ENCODE measurements around the gene RHBDL3.
"Not testable (repeated sequence)": the region's sequence is repeated elsewhere in the genome, so short reads cannot be mapped to it uniquely, and the experiment has no call there.

Gene RHBDL3, protein sequence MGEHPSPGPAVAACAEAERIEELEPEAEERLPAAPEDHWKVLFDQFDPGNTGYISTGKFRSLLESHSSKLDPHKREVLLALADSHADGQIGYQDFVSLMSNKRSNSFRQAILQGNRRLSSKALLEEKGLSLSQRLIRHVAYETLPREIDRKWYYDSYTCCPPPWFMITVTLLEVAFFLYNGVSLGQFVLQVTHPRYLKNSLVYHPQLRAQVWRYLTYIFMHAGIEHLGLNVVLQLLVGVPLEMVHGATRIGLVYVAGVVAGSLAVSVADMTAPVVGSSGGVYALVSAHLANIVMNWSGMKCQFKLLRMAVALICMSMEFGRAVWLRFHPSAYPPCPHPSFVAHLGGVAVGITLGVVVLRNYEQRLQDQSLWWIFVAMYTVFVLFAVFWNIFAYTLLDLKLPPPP

DNA sequence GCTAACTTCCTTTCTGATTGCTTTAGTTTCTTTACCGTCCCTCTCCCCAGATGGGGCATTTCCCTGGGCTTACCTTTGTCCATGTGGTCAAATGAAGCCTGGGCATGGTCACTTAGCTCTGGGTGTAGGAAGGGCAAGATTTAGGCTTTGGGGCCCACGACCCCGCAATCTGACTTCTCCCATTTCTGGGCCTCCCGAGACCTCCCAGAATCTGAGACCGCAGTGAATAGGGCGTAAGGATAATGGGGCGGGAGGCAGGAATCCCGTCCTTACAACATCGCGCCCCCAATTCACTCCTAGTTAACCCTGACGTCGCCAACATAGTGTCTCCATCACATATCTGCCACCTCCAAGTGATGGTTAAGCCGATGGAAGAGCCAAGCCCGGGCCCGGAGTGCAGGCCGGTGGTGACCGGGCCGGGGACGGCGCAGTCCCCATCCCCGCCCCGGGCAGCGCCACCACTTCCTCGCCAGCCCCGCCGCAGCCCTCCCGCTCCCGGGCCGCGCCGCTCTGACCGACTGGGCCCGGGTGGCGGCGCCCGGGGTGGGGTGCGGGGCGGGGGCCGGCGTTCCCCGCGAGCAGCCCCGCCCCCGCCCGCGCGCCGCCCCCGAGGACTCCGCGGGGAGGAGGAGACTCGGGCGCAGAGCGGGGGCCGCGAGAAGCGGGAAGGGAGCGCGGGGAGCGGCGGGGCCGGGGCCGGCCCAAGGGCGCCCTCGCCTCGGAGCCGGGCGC lies at the start of gene RHBDL3:
Gene RHBDL3 (plus strand): TSS at position 641 of the 732 bp plus-strand sequence. CDS start 358 bp downstream, outside the sequence.
- DNase-seq (ENCODE audit: low spot score): peak; percentile 45

DNA sequence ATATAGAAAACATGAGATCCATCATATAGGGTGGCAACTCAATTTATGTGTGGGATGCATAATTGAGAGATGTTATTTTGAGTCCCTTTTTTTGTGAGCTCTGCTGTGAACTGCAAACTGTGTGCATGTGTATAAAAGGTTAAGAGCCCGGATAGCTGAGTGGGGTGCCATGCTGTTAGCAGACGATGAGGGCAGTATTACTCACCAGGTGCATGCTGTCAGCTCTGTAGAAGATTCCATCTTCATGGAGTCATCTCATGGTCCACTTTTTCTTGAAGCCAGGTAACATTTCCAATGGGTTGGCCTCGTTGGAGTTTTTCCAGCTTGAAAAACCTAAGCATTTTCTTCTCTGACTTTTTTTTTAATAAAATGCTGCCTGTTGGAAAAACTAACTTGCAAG lies 43.0 kb upstream of the RHBDL3 start:
- DNase-seq (ENCODE audit: low spot score): peak; percentile 6

DNA sequence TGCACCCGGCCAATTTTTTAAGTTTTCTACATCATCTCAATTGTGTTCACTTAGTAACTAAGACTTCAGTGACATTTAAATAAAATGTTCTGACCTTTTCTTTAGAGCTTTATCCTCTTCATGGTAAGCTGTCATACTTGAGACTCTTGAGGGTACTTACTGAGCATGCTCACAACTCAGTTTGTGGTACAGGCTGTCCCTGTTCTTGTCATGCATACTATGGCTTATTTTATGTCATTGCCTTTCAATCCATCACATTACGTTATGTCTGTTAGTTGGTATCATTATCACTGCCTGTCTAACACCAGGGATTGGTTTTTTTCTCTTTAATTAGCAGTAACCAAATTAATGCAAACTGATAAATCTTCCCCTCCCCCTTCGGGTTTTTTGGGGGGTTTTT lies 41.9 kb upstream of the RHBDL3 start:
- DNase-seq (ENCODE audit: low spot score): no peak

DNA sequence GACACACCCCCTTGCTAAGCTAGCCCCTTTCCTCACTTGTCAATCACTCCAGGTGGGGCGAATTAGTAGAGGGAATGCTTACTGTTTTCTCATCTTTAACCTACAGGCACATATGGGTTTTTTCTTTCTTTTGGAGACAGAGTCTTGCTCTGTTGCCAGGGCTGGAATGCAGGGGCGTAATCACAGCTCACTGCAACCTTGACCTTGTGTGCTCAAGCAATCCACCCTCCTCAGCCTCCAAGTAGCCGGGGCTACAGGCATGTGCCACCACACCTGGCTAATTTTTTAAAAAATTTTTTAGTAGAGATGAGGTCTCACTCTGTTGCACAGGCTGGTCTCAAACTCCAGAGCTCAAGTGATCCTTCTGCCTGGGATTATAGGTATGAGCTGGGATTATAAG lies 38.7 kb upstream of the RHBDL3 start:
- DNase-seq (ENCODE audit: low spot score): no peak

DNA sequence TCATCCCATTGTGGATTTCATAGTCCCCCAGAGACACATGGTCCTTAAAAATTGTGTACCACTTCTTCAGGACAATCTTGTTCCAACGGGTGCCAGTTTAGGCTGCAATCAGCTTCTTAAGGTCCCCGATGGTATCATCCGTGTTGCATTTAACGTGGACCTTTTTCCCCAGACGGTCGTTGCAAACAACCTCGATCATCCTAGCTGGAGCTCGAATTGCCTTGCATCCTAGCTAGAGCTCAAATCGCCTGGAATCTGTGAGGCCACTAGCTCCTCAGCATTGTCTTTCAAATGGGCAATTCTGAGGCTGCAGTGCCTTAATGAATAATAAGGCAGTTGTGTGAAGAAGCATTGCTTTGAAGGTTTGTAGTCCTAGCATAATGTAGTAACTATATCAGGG lies 37.7 kb upstream of the RHBDL3 start:
- DNase-seq (ENCODE audit: low spot score): no peak

DNA sequence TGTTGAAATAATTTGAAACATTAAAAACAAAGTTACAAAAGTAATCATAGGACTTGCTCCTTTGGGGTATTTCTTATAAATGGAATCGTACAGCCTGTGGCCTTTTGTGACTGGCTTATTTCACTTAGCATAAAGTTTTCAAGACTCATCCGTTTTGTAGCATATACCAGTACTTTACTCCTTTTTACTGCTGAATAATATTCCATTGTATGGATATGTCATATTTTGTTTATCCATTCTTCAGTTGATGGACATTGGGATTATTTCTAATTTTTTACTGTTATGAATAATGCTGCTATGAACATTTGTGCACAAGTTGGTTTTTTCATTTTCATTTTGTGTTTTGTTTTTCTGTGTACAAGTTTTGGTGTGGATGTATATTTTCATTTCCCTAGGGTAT lies 30.0 kb upstream of the RHBDL3 start:
- no peak for DNase-seq (ENCODE audit: low spot score)

DNA sequence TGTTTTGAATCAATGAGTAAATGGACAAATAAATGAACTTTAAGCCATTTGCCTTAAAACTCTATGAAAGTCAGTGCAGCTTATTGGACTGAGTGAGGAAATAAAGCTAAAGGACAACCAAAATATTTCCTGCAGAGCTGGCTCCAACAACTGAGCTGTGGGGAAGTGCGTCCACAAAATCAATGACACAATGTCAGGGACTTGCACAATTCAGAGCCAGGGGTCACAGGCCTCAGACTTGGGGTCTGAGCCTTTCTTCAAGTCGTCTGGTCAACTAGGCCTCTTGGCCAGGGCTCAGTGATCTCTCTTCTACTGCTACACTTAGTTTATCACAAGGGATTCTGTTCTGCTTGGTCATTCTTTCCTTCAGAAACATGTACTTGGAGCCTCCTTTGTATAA lies 26.2 kb upstream of the RHBDL3 start:
- DNase-seq (ENCODE audit: low spot score): no peak

DNA sequence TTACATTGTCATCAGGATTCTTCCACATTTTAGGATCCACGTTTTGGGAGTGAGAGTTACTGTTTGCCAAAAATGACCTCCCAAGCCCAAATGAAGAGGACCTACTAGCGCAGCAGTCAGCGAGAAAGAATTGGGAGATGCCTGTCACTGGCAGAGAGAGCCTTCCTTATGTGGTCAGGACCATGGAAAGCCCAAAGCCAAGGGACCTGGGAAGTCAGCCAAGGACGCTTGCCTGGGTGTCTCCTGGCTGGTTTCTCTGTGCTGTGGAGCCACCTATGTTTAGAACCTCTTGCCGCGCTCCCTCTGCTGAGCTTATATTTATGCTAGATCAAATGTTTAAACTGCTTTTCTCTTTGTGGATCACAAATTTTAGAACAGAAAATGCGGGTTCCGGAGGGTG lies 24.9 kb upstream of the RHBDL3 start:
- DNase-seq (ENCODE audit: low spot score): peak; percentile 24

DNA sequence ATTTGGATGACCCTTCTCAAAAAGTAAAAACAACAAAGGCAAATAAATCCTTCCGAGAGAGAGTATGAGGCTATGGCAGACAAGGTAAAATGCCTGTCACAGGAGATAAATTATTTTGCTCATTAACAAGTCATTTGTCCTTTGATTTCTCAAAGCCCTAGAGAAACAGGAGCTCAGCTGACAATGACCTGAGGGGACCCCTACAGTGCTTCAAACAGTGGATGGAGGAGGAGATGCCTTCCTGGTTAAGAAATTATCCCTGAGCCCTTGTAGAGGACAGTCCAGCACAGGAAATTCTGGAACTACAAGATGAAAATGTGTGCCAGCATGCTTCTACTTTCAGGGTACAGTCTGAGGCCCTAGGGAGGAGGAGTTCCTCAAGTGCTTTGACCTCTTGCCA lies 24.0 kb upstream of the RHBDL3 start:
- DNase-seq (ENCODE audit: low spot score): no peak

DNA sequence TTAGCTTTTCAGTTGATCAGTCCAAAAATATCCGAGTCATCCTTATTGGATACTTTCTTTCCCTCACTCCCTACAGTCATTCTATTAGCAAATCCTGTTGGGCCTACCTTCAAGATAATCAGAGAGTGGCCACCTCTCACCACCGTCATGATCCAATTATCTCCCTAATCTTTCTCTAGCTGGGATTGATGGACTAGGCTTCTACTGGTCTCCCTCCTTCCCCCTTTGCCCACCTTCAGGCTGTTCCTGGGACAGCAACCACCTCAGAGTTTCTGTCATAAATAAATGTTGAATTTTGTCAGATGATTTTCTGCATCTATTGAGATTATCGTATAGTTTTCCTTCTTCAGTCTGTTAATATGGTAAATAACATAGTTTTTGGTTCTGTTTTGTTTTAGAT lies 16.2 kb upstream of the RHBDL3 start:
- DNase-seq (ENCODE audit: low spot score): no peak

DNA sequence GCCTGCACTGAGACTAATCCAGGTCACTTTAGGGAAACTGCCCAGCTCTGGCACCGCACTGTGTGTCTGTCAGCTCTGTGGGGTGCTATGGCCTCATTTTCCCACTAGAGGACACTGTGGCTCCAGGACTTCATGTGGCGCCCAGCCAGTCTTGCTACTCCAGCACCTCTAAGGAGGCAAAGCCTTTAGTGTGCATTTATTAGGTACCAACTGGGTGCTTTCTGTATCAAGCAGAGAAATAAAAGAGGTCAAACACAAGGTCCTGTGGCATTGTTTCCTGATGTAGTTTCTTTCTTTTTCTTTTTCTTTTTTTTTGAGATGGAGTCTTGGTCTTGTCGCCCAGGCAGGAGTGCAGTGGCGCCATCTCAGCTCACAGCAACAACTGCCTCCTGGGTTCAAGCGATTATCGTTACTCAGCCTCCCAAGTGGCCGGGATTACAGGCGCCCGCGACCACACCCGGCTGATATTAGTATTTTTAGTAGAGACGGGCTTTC lies 12.5 kb upstream of the RHBDL3 start:
- peak; percentile 86 for DNase-seq (ENCODE audit: low spot score)

DNA sequence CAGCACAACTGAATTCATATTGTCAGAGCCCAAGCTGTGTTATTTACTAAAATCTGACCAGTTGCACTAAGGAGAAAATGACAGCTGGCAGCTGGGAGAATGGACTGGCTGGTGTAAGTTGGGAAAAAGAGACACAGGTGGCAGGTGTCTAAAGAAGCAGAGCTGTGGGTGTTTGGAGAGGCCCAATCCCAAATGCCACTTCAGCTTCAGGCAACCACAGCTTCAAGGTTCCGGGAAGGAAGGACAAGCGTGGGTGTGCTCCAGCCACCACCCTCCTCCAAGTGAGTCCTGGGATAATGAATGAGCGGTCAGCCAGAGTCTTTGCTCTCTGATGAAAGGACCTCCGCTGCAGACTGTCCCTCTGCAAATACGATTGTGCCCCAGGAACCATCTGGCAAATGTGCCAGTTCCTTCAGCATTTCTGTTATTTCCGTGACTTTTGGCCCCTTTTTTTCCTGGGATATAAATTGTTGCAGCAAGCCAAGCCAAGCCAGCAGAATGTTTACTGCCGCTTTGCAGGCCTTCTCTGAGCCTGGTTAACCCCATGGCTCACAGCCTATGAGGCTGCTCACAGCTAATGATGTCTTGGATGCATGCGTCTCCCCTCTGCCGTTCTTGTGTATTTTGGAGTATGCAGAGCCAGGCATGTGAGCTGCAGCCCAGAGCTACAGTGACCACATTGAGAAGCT lies 9.5 kb upstream of the RHBDL3 start:
- no peak for DNase-seq (ENCODE audit: low spot score)

DNA sequence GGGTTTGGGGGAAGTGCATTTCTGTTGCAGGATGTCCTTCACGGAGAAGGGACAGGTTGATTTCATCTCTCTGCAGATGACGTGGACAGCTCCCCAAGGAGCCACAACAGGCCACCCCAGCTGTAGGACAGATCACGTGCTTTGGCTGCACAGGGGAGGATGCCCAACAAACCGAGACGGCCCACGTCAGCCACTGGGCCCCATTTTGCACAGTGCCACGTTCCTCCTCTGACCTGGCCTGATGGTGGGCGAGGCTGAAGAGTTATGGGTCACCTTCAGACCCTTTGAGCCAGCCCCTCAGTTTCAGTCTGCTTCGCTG lies 9.0 kb upstream of the RHBDL3 start:
- DNase-seq (ENCODE audit: low spot score): no peak

DNA sequence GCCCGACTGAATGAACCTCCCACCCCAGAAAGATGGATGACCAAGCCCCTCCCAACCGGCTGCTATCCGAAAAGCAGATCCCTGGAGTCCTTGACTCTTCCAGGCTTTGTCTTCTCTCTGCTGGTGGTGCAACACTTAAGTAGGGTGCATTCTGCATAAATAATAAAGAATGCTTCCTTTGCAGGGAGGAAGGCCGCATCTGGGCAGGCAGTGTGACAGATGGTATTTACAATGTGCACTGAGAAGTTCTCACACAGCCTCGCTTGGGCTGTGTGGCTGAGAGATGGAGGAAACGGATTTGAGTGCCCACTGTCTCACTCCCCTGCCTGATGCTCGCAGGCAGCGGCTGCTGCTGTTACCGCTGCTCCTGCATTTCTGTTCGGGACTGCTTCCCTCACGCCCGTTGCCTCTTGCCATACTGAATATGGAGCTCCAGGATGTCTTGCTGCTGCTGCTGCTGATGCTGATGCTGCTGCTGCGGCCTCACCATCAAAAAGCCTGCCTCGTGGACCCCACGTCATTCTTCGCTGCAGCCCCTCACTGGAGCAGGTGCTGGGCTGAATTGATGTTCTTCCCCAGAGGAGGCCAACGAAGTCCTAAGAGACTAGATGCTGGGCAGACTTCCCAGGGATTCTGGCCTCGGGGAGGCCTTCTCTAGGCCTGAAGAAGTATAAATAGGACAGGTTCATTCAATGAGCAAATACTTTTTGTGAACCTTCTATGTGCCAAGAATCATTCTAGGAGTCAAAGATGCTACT lies 7.1 kb upstream of the RHBDL3 start:
- DNase-seq (ENCODE audit: low spot score): no peak

DNA sequence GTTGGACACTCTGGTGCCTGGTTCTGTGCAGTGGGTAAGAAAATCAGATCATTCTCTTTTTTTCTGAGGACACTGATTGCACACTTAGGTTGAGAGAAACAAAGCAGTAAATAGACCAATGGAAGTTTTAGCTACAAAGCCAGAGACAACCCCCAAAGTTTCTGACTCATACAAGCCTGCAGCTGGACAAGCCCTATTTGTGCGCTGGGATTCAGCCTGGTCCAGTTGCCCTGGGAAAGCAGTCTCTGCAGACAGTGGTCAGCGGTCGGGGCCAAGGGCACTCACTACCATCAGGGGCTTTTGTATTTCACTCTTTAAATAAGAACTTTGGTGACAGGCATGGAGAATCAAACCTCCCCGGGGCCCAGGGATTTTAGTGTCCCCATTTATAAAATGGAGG lies 6.0 kb upstream of the RHBDL3 start:
- peak; percentile 78 for DNase-seq (ENCODE audit: low spot score)

DNA sequence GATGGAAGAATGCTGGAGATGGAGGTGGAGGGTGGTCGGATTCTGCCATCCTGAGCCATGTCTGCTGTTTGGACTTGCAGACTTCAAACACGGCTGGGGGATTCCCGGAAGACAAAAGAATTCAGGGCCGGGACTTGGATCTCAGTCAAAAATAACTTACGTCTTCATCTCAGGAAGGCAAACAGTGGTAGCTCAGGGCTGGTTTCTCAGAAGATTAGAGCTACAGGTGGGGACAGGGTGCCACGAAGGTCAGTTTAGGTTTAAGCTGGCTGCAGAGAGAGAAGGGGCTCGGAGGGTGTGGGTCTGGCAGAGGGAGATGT lies 4.3 kb upstream of the RHBDL3 start:
- DNase-seq (ENCODE audit: low spot score): no peak

DNA sequence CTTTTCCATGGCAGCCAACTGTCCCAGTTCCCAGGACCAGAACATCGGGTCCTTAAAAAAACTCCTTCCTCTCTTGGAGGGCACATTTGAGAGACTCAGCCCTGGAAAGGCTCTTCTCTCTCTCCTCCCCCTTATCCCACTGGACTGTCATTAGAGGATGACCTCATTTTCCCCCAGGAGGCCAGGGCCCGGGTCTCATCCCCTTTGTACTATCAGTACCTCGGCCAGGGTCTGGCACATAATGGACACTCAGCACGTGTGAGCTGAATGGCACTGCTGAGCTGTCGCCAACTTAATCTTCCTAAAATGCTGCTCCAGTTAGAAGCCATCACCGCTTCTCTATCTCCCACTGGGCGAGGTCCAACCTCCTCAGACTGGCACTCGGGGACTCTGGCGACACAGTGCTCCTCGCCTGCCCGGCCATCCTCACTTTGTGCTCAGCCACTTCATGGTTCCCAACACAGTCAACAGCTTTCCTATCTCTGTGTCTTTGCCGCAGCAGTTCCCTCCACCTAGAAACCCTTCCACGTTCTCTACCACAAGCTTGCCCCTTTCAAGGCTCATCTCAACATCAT lies 3.6 kb upstream of the RHBDL3 start:
- DNase-seq (ENCODE audit: low spot score): no peak

DNA sequence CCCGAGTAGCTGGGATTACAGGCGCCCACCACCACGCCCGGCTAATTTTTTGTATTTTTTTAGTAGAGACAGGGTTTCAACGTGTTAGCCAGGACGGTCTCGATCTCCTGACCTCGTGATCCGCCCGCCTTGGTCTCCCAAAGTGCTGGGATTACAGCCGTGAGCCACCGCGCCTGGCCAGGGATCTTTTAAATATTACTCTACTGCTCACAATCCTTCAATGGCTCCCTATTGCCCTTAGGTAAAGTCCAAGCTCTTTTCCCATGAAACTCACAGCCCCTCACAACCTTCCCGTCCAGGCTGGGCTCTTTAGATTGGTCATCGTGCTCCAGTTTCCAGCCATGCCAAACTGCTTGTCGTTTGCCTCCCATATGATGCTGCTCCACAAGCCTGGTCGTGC lies 2.1 kb upstream of the RHBDL3 start:
- DNase-seq (ENCODE audit: low spot score): not testable (repeated sequence)

DNA sequence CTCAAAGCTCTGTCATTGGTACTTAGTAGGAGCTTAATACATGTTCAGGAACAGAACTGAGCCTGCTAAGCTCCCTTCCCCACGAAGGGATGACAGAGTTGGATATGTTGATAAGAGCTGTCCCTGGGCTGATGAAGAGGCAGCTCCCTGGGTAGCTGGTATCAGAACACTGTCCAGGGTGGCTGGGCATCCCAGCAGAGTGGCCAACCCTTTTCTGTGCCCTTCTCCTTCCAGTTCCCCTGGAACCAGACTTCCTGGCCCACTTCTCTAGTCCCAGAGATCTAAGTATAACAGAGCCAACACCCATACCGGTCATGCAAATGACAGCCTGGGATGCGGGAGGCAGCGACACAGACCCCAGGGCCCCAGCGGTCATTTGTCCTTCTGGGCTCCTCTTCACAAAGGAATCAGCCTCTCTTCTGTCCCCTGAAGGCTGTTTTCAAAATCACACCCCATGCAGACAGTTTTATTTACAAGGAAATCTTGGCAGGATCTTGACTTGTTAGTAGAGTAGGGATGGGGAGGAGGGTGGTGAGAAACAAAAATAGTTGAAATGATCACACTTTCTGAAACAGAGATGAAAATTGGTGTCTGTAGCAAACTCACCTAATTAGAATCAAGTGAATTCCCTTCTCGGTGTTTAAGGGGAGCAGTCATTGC lies 1.4 kb upstream of the RHBDL3 start:
- DNase-seq (ENCODE audit: low spot score): no peak

DNA sequence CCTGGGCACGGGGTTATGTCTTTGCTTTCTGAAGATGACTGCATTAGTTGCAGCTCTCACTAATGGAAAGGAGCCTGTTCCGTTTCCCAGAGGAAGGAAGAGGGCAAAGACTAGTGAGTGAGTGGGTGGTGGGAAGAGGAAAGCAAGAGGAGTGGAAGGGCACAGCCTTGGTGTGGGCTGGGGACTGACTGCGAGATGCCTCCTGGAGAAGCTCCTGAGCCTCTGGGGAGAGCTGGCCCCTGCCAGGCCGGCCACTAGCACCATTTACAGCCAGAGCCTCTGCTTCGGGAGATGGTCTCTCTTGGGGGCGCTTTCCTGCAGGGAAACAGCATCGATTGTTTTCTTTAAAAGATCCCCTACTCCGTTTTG lies 825 bp upstream of the RHBDL3 start:
- DNase-seq (ENCODE audit: low spot score): no peak

DNA sequence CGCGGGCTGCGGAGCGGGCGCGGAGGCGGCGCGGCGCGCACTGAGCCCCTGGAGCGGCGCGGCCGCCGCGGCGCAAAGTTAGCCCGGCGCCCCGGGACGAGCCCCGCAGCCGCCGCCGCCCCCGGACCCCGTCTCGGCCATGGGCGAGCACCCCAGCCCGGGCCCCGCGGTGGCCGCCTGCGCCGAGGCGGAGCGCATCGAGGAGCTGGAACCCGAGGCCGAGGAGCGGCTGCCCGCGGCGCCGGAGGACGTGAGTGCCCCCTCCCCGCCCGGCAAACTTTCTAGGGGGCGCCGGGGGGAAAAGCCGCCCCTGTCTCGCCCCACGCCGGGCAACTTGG lies 388 bp downstream of the RHBDL3 start:
- DNase-seq (ENCODE audit: low spot score): no peak

Data from AG08395 (cell line).